GM18951 (cell line): Measurements from ENCODE around the gene PCOLCE2.

ENCODE experiments used
- POLR2A ChIP-seq: IDR thresholded peaks from 4 replicates; pipeline ENCODE4 v1.6.1; 2011; ENCODE audit warnings: mild to moderate bottlenecking; ENCODE audit not compliant: insufficient read length, insufficient read depth; ENCODE audit errors: extremely low read depth
- in situ Hi-C: fragments of 300-500 bp; cut with MboI; formaldehyde crosslinking; loops from one replicate; pipeline ENCODE4 v1.12.0; 2022; ENCODE audit warnings: low sequenced_read_pairs, mixed read lengths, inconsistent platforms; ENCODE audit not compliant: unreplicated experiment

PCOLCE2 gene

DNA sequence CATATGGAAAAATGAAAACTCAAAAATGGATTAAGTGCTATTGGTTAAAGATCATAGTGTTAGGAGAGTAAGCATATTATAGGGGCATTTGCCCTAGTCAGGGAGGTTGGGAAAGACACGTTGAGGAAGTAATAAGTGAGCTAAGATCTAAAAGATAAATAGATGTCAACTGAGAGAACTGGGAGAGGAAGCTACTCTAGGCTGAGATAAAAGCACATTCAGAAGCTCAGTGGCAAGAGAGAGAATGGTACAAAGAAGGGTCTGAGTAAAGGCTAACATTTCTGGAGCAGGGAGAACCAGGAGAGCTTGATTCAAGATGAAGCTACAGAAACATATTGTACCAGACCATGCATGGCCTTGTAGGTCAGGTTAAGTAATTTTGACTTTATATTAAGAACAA is 101.2 kb downstream of the PCOLCE2 start:
- TF ChIP-seq POLR2A = no peak
- in situ Hi-C loops = no loop called here

DNA sequence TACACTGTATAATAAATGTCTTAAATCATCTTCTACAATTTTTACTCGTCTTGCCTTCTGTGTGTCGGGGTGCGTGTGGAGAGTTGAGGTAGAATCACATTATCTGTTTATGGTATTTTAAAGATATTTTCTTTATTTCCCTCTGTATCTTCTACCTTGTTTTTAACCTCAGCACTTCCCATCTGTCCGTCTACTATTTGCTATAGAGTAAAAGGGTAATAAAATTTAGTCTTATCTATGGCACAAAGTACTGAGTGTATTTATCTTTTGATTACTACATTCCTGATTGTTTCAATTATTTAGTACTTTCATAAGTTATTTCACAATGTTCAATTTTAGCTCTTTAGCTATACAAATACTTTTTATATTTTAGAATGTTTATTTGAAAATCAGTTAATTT is 102.9 kb downstream of the PCOLCE2 start:
- TF ChIP-seq POLR2A = no peak
- in situ Hi-C loops = no loop called here

- no peak for TF ChIP-seq POLR2A
- in situ Hi-C loops = no loop called here
Measured at GRCh38 chr3:142784228-142784627, 104.7 kb downstream of the PCOLCE2 start.

DNA sequence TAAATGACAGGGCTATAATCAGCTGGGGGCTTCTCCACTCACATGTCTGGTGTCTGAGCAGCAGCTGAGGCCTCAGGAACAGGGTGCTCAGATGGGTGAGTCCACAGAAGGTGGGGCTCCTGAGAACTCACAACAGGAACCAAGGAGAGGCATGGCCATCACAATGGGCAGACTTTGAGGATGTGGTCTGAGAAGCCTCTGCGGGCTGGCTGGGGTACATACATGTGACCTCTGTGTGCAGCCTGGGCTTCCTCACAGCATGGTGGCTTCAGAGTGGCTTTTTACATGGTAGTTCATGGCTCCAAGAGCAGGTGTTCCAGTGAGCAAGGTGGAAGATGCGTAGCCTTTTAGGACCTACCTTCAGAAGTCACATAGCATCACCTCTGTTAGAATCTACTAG is 106.3 kb downstream of the PCOLCE2 start:
- in situ Hi-C loops = no loop called here
- no peak for TF ChIP-seq POLR2A

DNA sequence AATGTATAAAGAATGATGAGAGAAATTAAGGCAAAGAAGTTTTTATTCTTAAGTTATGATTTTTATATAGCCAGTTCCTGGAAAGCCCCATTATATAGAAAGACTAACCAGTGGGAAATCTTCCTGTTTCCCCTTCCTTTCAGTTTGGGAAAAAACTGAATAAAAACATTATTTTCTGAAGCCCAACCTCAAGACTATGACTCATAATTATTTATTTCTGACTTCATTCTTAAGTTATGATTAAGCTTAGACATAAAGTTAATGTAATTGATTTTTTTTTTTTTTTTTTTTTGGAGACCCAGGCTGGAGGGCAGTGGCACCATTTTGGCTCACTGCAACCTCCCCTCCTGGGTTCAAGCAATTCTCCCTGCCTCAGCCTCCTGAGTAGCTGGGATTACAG is 109.3 kb downstream of the PCOLCE2 start:
- in situ Hi-C loops = no loop called here
- no peak for TF ChIP-seq POLR2A

DNA sequence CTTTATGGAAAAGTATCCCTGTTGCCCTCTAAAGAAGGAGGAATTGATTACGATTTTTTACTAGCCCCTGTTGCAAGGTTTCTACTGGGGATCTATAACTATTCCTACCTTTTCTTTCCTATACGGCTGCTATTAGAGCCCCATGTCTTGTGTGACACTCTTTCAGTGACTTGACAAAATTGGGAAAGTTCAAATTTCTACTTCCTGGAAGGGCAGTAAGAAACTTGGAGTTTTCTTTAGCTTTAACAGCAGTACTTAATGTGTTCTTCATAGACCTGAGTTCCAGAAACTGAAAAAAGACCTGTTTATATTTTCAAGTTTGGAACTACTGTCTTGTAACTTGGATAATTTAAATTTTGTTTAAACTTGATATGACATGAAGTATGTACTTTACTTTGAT is 110.3 kb downstream of the PCOLCE2 start:
- no peak for TF ChIP-seq POLR2A
- in situ Hi-C loops = no loop called here

DNA sequence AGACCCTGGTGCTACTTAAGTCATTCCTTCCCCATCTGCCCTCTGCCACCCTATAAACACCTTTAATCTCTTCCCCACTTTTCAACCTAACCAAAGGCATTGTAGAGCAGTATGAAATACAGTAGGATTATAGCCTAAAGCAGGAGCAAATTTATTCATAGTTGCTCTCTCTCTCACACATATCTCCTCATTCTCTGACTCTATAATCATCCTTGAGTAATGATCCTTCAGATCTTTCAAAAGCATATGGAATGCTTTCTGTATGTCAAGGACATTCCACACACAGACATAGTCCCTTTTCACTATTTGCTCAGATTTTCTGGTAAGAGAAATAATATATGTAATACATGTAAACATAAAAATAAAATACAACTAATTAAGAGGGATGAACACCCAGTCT is 111.0 kb downstream of the PCOLCE2 start:
- no peak for TF ChIP-seq POLR2A
- in situ Hi-C loops = no loop called here

- no peak for TF ChIP-seq POLR2A
- in situ Hi-C loops = no loop called here
Measured at GRCh38 chr3:142768338-142768737, 120.5 kb downstream of the PCOLCE2 start.
